Trophoblast cell (in vitro differentiated cells and primary cell): ENCODE results near the gene FUT7.
"Not testable (repeated sequence)": the region's sequence is repeated elsewhere in the genome, so short reads cannot be mapped to it uniquely, and the experiment has no call there.

Experiments used
- DNase-seq, 2 donors: peaks; one replicate each; pipeline ENCODE4 v3.0.0-alpha.2; 2016
- H2AFZ ChIP-seq: 2 replicates; pipeline ENCODE4 v1.6.1; 2013; ENCODE audit warnings: low read length, moderate library complexity, mild to moderate bottlenecking; ENCODE audit not compliant: insufficient read depth, poor library complexity
- H2AK5ac ChIP-seq: 2 replicates; pipeline ENCODE4 v1.6.1; 2013; ENCODE audit warnings: mild to moderate bottlenecking, low read length
- H2BK120ac ChIP-seq: 2 replicates; pipeline ENCODE4 v1.6.1; 2013; ENCODE audit warnings: low read length, mild to moderate bottlenecking, moderate library complexity; ENCODE audit not compliant: insufficient read depth, poor library complexity
- H2BK12ac ChIP-seq: 2 replicates; pipeline ENCODE4 v1.6.1; 2013; ENCODE audit warnings: mild to moderate bottlenecking, low read length, moderate library complexity
- H2BK5ac ChIP-seq: 2 replicates; pipeline ENCODE4 v1.6.1; 2013; ENCODE audit warnings: low read length, low read depth, moderate library complexity, mild to moderate bottlenecking; ENCODE audit not compliant: poor library complexity
- H3K14ac ChIP-seq: 2 replicates; pipeline ENCODE4 v1.6.1; 2013; ENCODE audit warnings: mild to moderate bottlenecking, low read length
- H3K18ac ChIP-seq: 2 replicates; pipeline ENCODE4 v1.6.1; 2013; ENCODE audit warnings: mild to moderate bottlenecking, low read length
- H3K23ac ChIP-seq: 2 replicates; pipeline ENCODE4 v1.6.1; 2013; ENCODE audit warnings: low read length
- H3K27ac ChIP-seq: 2 replicates; pipeline ENCODE4 v1.5.1; 2013; ENCODE audit warnings: low read depth, mild to moderate bottlenecking, inconsistent platforms, low read length, moderate library complexity
- H3K27me3 ChIP-seq: 2 replicates; pipeline ENCODE4 v1.6.1; 2013; ENCODE audit warnings: inconsistent platforms, mild to moderate bottlenecking, low read length, moderate library complexity; ENCODE audit not compliant: insufficient read depth
- H3K36me3 ChIP-seq, 2 experiments: 1 replicate in 1 of 2; 2 replicates in 1 of 2; pipeline ENCODE4 v1.6.1; 2013; ENCODE audit warnings: low read length in 2 of 2, mild to moderate bottlenecking in 2 of 2, moderate library complexity in 1 of 2; ENCODE audit not compliant: insufficient read depth in 2 of 2, control insufficient read depth in 1 of 2
- H3K4ac ChIP-seq: 2 replicates; pipeline ENCODE4 v1.6.1; 2013; ENCODE audit warnings: low read depth, mild to moderate bottlenecking, low read length, moderate library complexity
- H3K4me1 ChIP-seq, 2 experiments: 1 replicate in 1 of 2; 2 replicates in 1 of 2; pipeline ENCODE4 v1.6.1; 2013; ENCODE audit warnings: low read length in 2 of 2, mild to moderate bottlenecking in 2 of 2, moderate library complexity in 1 of 2; ENCODE audit not compliant: insufficient read depth in 2 of 2, control insufficient read depth in 1 of 2
- H3K4me2 ChIP-seq: 2 replicates; pipeline ENCODE4 v1.6.1; 2013; ENCODE audit warnings: inconsistent platforms, mild to moderate bottlenecking, low read length, moderate library complexity
- H3K4me3 ChIP-seq: 2 replicates; pipeline ENCODE4 v1.5.1; 2013; ENCODE audit warnings: mild to moderate bottlenecking, low read depth, low read length, inconsistent platforms
- H3K79me1 ChIP-seq: one replicate; pipeline ENCODE4 v1.6.1; 2013; ENCODE audit warnings: low read length
- H3K79me2 ChIP-seq: 2 replicates; pipeline ENCODE4 v1.6.1; 2013; ENCODE audit warnings: low read length, mild to moderate bottlenecking; ENCODE audit not compliant: control insufficient read depth, insufficient read depth, poor library complexity
- H3K9ac ChIP-seq: 2 replicates; pipeline ENCODE4 v1.6.1; 2013; ENCODE audit warnings: mild to moderate bottlenecking, low read length
- H3K9me3 ChIP-seq: 2 replicates; pipeline ENCODE4 v1.6.1; 2013; ENCODE audit warnings: low read depth, mild to moderate bottlenecking, control low read depth, inconsistent platforms, low read length; ENCODE audit not compliant: insufficient read depth
- H4K12ac ChIP-seq: 2 replicates; pipeline ENCODE4 v1.6.1; 2013; ENCODE audit warnings: low read depth, mild to moderate bottlenecking, low read length, moderate library complexity
- H4K8ac ChIP-seq: 2 replicates; pipeline ENCODE4 v1.6.1; 2013; ENCODE audit warnings: low read depth, mild to moderate bottlenecking, low read length, moderate library complexity
- H4K91ac ChIP-seq: one replicate; pipeline ENCODE4 v1.6.1; 2013; ENCODE audit warnings: low read depth, mild to moderate bottlenecking, low read length, moderate library complexity
- WGBS: extraction: QIAGEN DNeasy Blood & Tissue Kit; methylation state at CpG from one replicate; pipeline ENCODE4 v1.1.7; 2013; ENCODE audit warnings: missing lambda C conversion rate; ENCODE audit not compliant: insufficient read length, insufficient coverage; ENCODE audit errors: extremely low coverage; 5-methylcytosine and 5-hydroxymethylcytosine counted together

FUT7 gene

DNA sequence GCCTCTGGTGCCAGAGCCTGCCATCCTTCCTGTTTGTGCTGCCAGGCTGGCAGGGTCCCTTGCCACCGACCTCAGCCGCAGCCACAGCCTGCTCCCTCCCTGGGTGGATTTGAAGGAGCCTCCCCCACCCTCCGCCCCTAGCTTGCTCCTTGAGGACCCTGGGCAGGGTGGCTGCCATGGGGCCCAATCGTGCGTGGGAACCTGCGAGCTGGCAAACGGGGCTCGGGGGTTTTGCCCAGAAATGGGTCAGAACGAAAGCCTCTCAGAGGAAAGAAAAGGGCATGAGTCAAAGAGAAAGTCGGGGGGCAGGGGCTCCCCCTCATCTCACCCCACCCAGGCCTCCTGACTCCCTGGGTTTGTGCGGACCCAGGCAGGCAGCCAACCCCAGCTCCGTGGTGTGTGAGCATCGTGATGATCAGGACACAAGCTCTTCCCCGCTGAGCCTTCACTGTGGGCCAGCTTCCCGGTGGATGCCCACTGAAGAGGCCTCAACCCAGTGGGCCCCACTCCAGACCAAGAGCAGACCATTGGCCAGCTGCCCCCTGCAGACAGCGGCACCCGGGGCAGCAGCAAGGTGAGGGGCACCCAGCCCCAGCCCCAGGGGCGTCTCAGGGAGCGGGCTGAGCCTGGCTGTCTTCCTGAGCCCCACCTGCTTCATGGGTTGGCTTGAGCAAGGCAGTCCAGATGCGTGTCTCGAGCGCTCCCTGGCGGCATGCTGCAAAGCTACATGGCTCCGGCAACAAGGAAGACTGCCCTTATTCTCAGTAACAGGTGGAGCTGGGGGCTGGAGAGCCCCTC, 3.0 kb upstream of the FUT7 start:
- H3K4me1 ChIP-seq: no peaks in the 10 kb centered on the region
- H3K23ac ChIP-seq: no peak overlapping the region
- no peak overlapping the region for H2BK120ac ChIP-seq
- no peak overlapping the region for H2AFZ ChIP-seq
- no CpG with 5 or more reads among the region's 24 CpGs for WGBS
- no peaks in the 10 kb centered on the region for H3K79me2 ChIP-seq
- no peak overlapping the region for H2BK5ac ChIP-seq
- no peak overlapping the region for H3K4ac ChIP-seq
- no peak overlapping the region for H3K18ac ChIP-seq
- no peak overlapping the region for H3K14ac ChIP-seq
- H4K12ac ChIP-seq: no peak overlapping the region
- H3K36me3 ChIP-seq: no peaks in the 10 kb centered on the region
- no peak overlapping the region for H3K9ac ChIP-seq
- no peaks in the 10 kb centered on the region for H3K27me3 ChIP-seq
- H4K8ac ChIP-seq: no peak overlapping the region
- no peak overlapping the region for H4K91ac ChIP-seq
- H2AK5ac ChIP-seq: no peak overlapping the region
- H3K79me1 ChIP-seq: no peaks in the 10 kb centered on the region
- H3K4me3 ChIP-seq: no peak overlapping the region
- no peak overlapping the region for H3K4me2 ChIP-seq
- no peak overlapping the region for H2BK12ac ChIP-seq
- H3K9me3 ChIP-seq: peaks cover 3% of the 10 kb centered on the region
- DNase-seq: peak; percentile 74 to 91
- H3K27ac ChIP-seq: no peak overlapping the region

- H3K18ac ChIP-seq: no peak overlapping the region
- no peaks in the 10 kb centered on the region for H3K79me1 ChIP-seq
- H2AFZ ChIP-seq: no peak overlapping the region
- H4K91ac ChIP-seq: no peak overlapping the region
- no peak overlapping the region for H2BK5ac ChIP-seq
- H3K14ac ChIP-seq: no peak overlapping the region
- H2BK120ac ChIP-seq: no peak overlapping the region
- H3K9me3 ChIP-seq: peaks cover 3% of the 10 kb centered on the region
- H2BK12ac ChIP-seq: no peak overlapping the region
- no peak overlapping the region for H2AK5ac ChIP-seq
- no peak overlapping the region for H3K9ac ChIP-seq
- DNase-seq: no peak
- no peak overlapping the region for H4K12ac ChIP-seq
- H3K27ac ChIP-seq: no peak overlapping the region
- no peak overlapping the region for H3K4me2 ChIP-seq
- no peaks in the 10 kb centered on the region for H3K79me2 ChIP-seq
- H3K4me3 ChIP-seq: no peak overlapping the region
- no peak overlapping the region for H3K23ac ChIP-seq
- no CpG with 5 or more reads among the region's 15 CpGs for WGBS
- peaks cover 0 to 1% of the 10 kb centered on the region in 2 experiments for H3K4me1 ChIP-seq
- no peaks in the 10 kb centered on the region for H3K36me3 ChIP-seq
- no peak overlapping the region for H3K4ac ChIP-seq
- H3K27me3 ChIP-seq: no peaks in the 10 kb centered on the region
- no peak overlapping the region for H4K8ac ChIP-seq
These were observed 2.3 kb upstream of the FUT7 start for GRCh38 chr9:137034039-137034708.

- H3K4me2 ChIP-seq, H3K4me1 ChIP-seq, H2AK5ac ChIP-seq, H4K91ac ChIP-seq, H3K9me3 ChIP-seq, H4K12ac ChIP-seq, H3K27me3 ChIP-seq, H3K36me3 ChIP-seq, H2BK12ac ChIP-seq, H3K79me1 ChIP-seq, DNase-seq, H2BK120ac ChIP-seq, H3K23ac ChIP-seq, H2AFZ ChIP-seq, H3K14ac ChIP-seq, H4K8ac ChIP-seq, H3K79me2 ChIP-seq, H3K18ac ChIP-seq, H3K27ac ChIP-seq, H3K4me3 ChIP-seq, H2BK5ac ChIP-seq, H3K9ac ChIP-seq, H3K4ac ChIP-seq: not testable (repeated sequence)
- WGBS: no CpG with 5 or more reads among the region's 5 CpGs
These were observed 1.6 kb upstream of the FUT7 start for GRCh38 chr9:137033481-137033880.

DNA sequence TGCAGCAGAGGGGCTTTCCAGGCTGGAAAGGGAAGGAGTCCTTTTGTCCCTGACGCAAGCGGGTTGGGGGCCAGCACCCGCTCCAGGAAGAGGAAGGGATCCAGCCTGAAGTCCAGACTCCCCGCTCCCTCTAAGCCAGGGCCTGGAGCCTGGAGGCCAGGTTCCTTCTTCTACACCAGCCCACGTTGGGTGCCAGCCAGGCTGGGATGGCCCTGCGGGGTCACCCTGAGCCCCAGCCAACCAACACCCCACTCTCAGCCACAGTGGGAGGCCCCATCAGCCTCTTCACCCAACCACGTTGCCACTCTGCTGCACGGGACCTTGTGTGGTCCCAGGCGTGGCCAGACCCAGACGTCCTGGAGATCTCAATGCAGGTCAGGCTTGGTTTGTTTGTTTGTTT, 970 bp upstream of the FUT7 start:
- no peak overlapping the region for H3K4me3 ChIP-seq
- H2BK5ac ChIP-seq: no peak overlapping the region
- no peak overlapping the region for H3K14ac ChIP-seq
- H3K79me1 ChIP-seq: no peaks in the 10 kb centered on the region
- H3K4me2 ChIP-seq: no peak overlapping the region
- no peaks in the 10 kb centered on the region for H3K27me3 ChIP-seq
- no peak overlapping the region for H2BK120ac ChIP-seq
- H3K79me2 ChIP-seq: no peaks in the 10 kb centered on the region
- no peak overlapping the region for H3K4ac ChIP-seq
- no peak overlapping the region for H2AFZ ChIP-seq
- H3K23ac ChIP-seq: no peak overlapping the region
- no peak overlapping the region for H3K18ac ChIP-seq
- H2BK12ac ChIP-seq: no peak overlapping the region
- H3K4me1 ChIP-seq: peaks cover 6% of the 10 kb centered on the region in 2 experiments
- H4K91ac ChIP-seq: no peak overlapping the region
- H4K12ac ChIP-seq: no peak overlapping the region
- H3K36me3 ChIP-seq: no peaks in the 10 kb centered on the region
- no peak overlapping the region for H4K8ac ChIP-seq
- peak; percentile 13 to 26 for DNase-seq
- no peak overlapping the region for H2AK5ac ChIP-seq
- no peak overlapping the region for H3K27ac ChIP-seq
- WGBS: no CpG with 5 or more reads among the region's 10 CpGs
- H3K9me3 ChIP-seq: peaks cover 2% of the 10 kb centered on the region
- H3K9ac ChIP-seq: no peak overlapping the region
